Heart left ventricle (tissue), 16 donors: ENCODE measurements around the gene IL25. TPM values are rescaled to one million over a fixed set of nuclear protein-coding genes. Genes with fewer than 3 reads are reported as not detected.
A peak's percentile ranks its signal among the peaks of the same experiment; 100 is the strongest.
"Not testable (repeated sequence)": the region's sequence is repeated elsewhere in the genome, so short reads cannot be mapped to it uniquely, and the experiment has no call there.

ENCODE experiments used
- ATAC-seq, 4 donors: fragments of 200-7000 bp; cut with Tn5 transposase; one replicate each; pipeline ENCODE4 v1.9.1; 2020 to 2022; ENCODE audit warnings: moderate library complexity in 4 of 4, mild to moderate bottlenecking in 3 of 4, moderate number of reproducible peaks in 1 of 4
- DNase-seq, 5 donors: peaks; one replicate each; pipeline ENCODE4 v3.0.0-alpha.2; 2020
- H3K27ac ChIP-seq, 12 donors: fragments of 200-600 bp; sonication (generic) in 4 of 12; one replicate each; pipeline versions ENCODE4 v1.5.0 to v1.8.0; 2016 to 2022; ENCODE audit warnings: mild to moderate bottlenecking in 2 of 12
- H3K27me3 ChIP-seq, 9 donors: fragments of 200-600 bp; sonication (generic) in 2 of 9; one replicate each; pipeline versions ENCODE4 v1.5.1 to v1.8.0; 2016 to 2022; ENCODE audit warnings: mild to moderate bottlenecking in 3 of 9
- H3K36me3 ChIP-seq, 9 donors: fragments of 200-600 bp; sonication (generic) in 2 of 9; one replicate each; pipeline versions ENCODE4 v1.5.0 to v1.8.0; 2018 to 2022; ENCODE audit warnings: mild to moderate bottlenecking in 2 of 9
- H3K4me1 ChIP-seq, 12 donors: fragments of 200-600 bp; sonication (generic) in 4 of 12; one replicate each; pipeline versions ENCODE4 v1.5.0 to v1.8.0; 2016 to 2022; ENCODE audit warnings: mild to moderate bottlenecking in 3 of 12
- H3K4me3 ChIP-seq, 12 donors: fragments of 200-600 bp; sonication (generic) in 4 of 12; one replicate each; pipeline versions ENCODE4 v1.5.0 to v1.8.0; 2017 to 2022; ENCODE audit warnings: mild to moderate bottlenecking in 9 of 12, moderate library complexity in 4 of 12
- H3K9me3 ChIP-seq, 12 donors: fragments of 200-600 bp; sonication (generic) in 4 of 12; one replicate each; pipeline versions ENCODE4 v1.5.0 to v1.8.0; 2016 to 2022; ENCODE audit warnings: mild to moderate bottlenecking in 1 of 12
- POLR2A ChIP-seq, 2 donors: fragments of 450-650 bp; IDR thresholded peaks; one replicate each; pipeline ENCODE4 v1.6.1; 2017; ENCODE audit warnings: antibody characterized with exemption in 2 of 2, mild to moderate bottlenecking in 2 of 2, moderate library complexity in 2 of 2
- WGBS, 4 donors: extraction: QIAGEN DNeasy Blood & Tissue Kit in 2 of 4; methylation state at CpG; one replicate each; pipeline versions ENCODE4 v1.1.5 to v1.1.7; 2013 to 2018; 5-methylcytosine and 5-hydroxymethylcytosine counted together
- intact Hi-C, 10 donors: fragments of 100-400 bp; cut with DNase I; formaldehyde crosslinking; loops; one replicate each; pipeline versions ENCODE4 v1.11.1 to v1.14.2; 2022
- microRNA counts, 2 donors: library from miRNA; unstranded; fragments of <30 nt; microRNA quantifications; one replicate each; lab custom pipeline; 2016
- microRNA-seq, 4 donors: library from miRNA; unstranded; fragments of <30 nt; microRNA quantifications; one replicate each; pipeline versions ENCODE4 to v1.2.0, GENCODE V29; 2017 to 2020
- polyA plus RNA-seq, 2 donors: library from polyadenylated mRNA; stranded (reverse); fragments of 200-250 nt; gene quantifications; one replicate each; pipeline ENCODE4 v1.2.3, GENCODE V29; 2013
- total RNA-seq, 9 donors: library from RNA; depleted of rRNA in 2 of 9; stranded (reverse); fragments of >200 nt in 2 of 9; fragmentation: NEBNext Ultra II Directional in 3 of 9; extraction: Animal tissue kit (Norgen Biotek cat#: 25700) in 3 of 9; gene quantifications; one replicate each; pipeline versions ENCODE4 v1.1.0 to v1.2.4, GENCODE V29; 2016 to 2023
- donor health status: ischemic (EF 13 %, LVEDD 7.1; RV severe dilation, severe dysfunction).
- donor health status: healthy with polysubstance abuse.
- donor health status: DM: no; HTN: yes; CAD: no.
- donor health status: DM: no; HTN: no; CAD: no.
- donor health status: ischemic (EF 25% LVEDD 6.9; RV normal size, moderate dysfunction).
- donor health status: ischemic (EF 25% LVEDD 5.7; RV mildly dilated, moderate dysfunction).
- donor health status: healthy.
- donor health status: DM: yes; HTN: yes; CAD: no.
- donor health status: ischemic (EF 35%, LVEDD 5.7; RV mildly dilated, moderate dysfunction).
- donor health status: nonischemic (EF 11% LVEDD 7.7; RV severe dilation, severe dysfunction).
- donor health status: DM: yes; HTN: yes; CAD: no.
- donor health status: PGD.
- donor health status: ischemic (EF 29% LVEDD 5.4; RV normal size, mild dysfunction).
- donor health status: nonischemic (EF 23%, LVEDD 6.1; RV moderate dilation, normal function).

IL25 gene
- total and polyA plus RNA-seq, 11 donors: 0.29 TPM; not detected in 10

- Histone ChIP-seq H3K4me3 (peak overlapping the region in 1 of 12 donors; percentile 14), H3K36me3 (peaks cover 0 to 67% (median 35%) of the 10 kb centered on the region in 9 donors), H3K4me1 (peaks cover 0 to 12% (median 0%) of the 10 kb centered on the region in 12 donors)
- H3K9me3 ChIP-seq, H3K27me3 ChIP-seq, H3K27ac ChIP-seq, intact Hi-C loops: not testable (repeated sequence)
- 51 to 67% (median 54%) methylated on average over 5 to 6 of the region's 6 CpGs for WGBS, 4 donors
- ATAC-seq (peak in 2 of 4 donors; percentile 0), DNase-seq (peak in 2 of 5 donors; percentile 18 to 20)
- peak in 1 of 2 donors; percentile 5 for TF ChIP-seq POLR2A (IDR thresholded peaks at IDR 0.05)
Measured at GRCh38 chr14:23425798-23426197, 53.2 kb downstream of the IL25 start.

MicroRNAs within 50 kb of the gene (microRNA counts, 767-probe panel; counts per million panel counts)
- microRNA hsa-miR-208a (lab: Ali Mortazavi, UCI) (2,169 to 2,613 counts per million in 2 donors), microRNA hsa-miR-208b (lab: Ali Mortazavi, UCI) (4,514 to 4,984 counts per million in 2 donors)

Small RNA genes within 50 kb of the gene (microRNA-seq; reads per million reads assigned to microRNA genes)
- gene MIR208A: 481 to 2,593 (median 1,750) reads per million in 4 donors
- 10,448 to 50,878 (median 20,055) reads per million in 4 donors for gene MIR208B

Other genes starting within 250 kb of the IL25 start
- 10 to 100 TPM in 6 of 9 donors, 1 to 10 TPM in 3; 8.5 to 34.1 (median 14.2) TPM for gene SLC7A8, start 189.1 kb upstream of the IL25 start, total RNA-seq
- gene SLC7A8, start 189.1 kb upstream of the IL25 start, polyA plus RNA-seq: 10 to 100 TPM in 1 of 2 donors, 1 to 10 TPM in 1; 7.3 to 21.6 TPM
- gene RNF212B, start 134.9 kb upstream of the IL25 start, total RNA-seq: not detected
- not detected for gene RNF212B, start 134.9 kb upstream of the IL25 start, polyA plus RNA-seq
- 10 to 100 TPM in 5 of 9 donors, 1 to 10 TPM in 4; 7.7 to 13.0 (median 10.0) TPM for gene HOMEZ, start 86.7 kb upstream of the IL25 start, total RNA-seq
- gene HOMEZ, start 86.7 kb upstream of the IL25 start, polyA plus RNA-seq: 1 to 10 TPM; 6.2 to 9.2 TPM
- 10 to 100 TPM in 2 of 9 donors, 1 to 10 TPM in 7; 2.9 to 11.4 (median 5.6) TPM for gene PPP1R3E, start 70.0 kb upstream of the IL25 start, total RNA-seq
- gene PPP1R3E, start 70.0 kb upstream of the IL25 start, polyA plus RNA-seq: 10 to 100 TPM in 1 of 2 donors, 1 to 10 TPM in 1; 2.1 to 10.1 TPM
- gene BCL2L2, start 66.0 kb upstream of the IL25 start, total RNA-seq: 10 to 100 TPM; 30.0 to 40.3 (median 36.7) TPM
- 10 to 100 TPM; 16.6 to 52.9 TPM for gene BCL2L2, start 66.0 kb upstream of the IL25 start, polyA plus RNA-seq
- 10 to 100 TPM; 23.7 to 85.1 (median 62.5) TPM for gene PABPN1, start 51.4 kb upstream of the IL25 start, total RNA-seq
- 100 to 1,000 TPM in 1 of 2 donors, 10 to 100 TPM in 1; 48.6 to 102 TPM for gene PABPN1, start 51.4 kb upstream of the IL25 start, polyA plus RNA-seq
- 10 to 100 TPM in 4 of 9 donors, 1 to 10 TPM in 5; 8.5 to 14.9 (median 9.9) TPM for gene SLC22A17, start 19.9 kb upstream of the IL25 start, total RNA-seq
- gene SLC22A17, start 19.9 kb upstream of the IL25 start, polyA plus RNA-seq: 1 to 10 TPM; 7.2 to 9.7 TPM
- gene EFS, start 7.6 kb upstream of the IL25 start, total RNA-seq: 1 to 10 TPM; 1.4 to 5.0 (median 2.3) TPM
- gene EFS, start 7.6 kb upstream of the IL25 start, polyA plus RNA-seq: 1 to 10 TPM; 2.2 to 2.4 TPM
- gene CMTM5, start 4.2 kb downstream of the IL25 start, total RNA-seq: under 1 TPM in 5 of 9 donors, not detected in 4; 0.32 to 0.92 (median 0.64) TPM
- 1 to 10 TPM; 1.6 to 1.8 TPM for gene CMTM5, start 4.2 kb downstream of the IL25 start, polyA plus RNA-seq
- 1,000 to 10,000 TPM in 4 of 9 donors, 100 to 1,000 TPM in 4, 10 to 100 TPM in 1; 76.8 to 4,027 (median 602) TPM for gene MYH6, start 35.5 kb downstream of the IL25 start, total RNA-seq
- gene MYH6, start 35.5 kb downstream of the IL25 start, polyA plus RNA-seq: 1,000 to 10,000 TPM; 1,673 to 5,104 TPM
- over 10,000 TPM in 7 of 9 donors, 1,000 to 10,000 TPM in 2; 6,202 to 23,825 (median 18,310) TPM for gene MYH7, start 62.9 kb downstream of the IL25 start, total RNA-seq
- over 10,000 TPM in 1 of 2 donors, 100 to 1,000 TPM in 1; 727 to 12,111 TPM for gene MYH7, start 62.9 kb downstream of the IL25 start, polyA plus RNA-seq
- gene NGDN, start 96.9 kb downstream of the IL25 start, total RNA-seq: 10 to 100 TPM; 16.5 to 23.4 (median 18.7) TPM
- 10 to 100 TPM; 17.8 to 43.4 TPM for gene NGDN, start 96.9 kb downstream of the IL25 start, polyA plus RNA-seq
- gene ZFHX2, start 179.0 kb downstream of the IL25 start, total RNA-seq: 1 to 10 TPM in 3 of 9 donors, under 1 TPM in 6; 0.47 to 2.3 (median 0.88) TPM
- under 1 TPM; 0.24 to 0.88 TPM for gene ZFHX2, start 179.0 kb downstream of the IL25 start, polyA plus RNA-seq
- gene THTPA, start 183.5 kb downstream of the IL25 start, total RNA-seq: 10 to 100 TPM; 13.0 to 30.9 (median 18.9) TPM
- 10 to 100 TPM in 1 of 2 donors, 1 to 10 TPM in 1; 9.1 to 28.7 TPM for gene THTPA, start 183.5 kb downstream of the IL25 start, polyA plus RNA-seq
- 10 to 100 TPM in 5 of 9 donors, 1 to 10 TPM in 4; 7.2 to 33.8 (median 11.6) TPM for gene AP1G2, start 195.0 kb downstream of the IL25 start, total RNA-seq
- 10 to 100 TPM in 1 of 2 donors, 1 to 10 TPM in 1; 8.8 to 16.6 TPM for gene AP1G2, start 195.0 kb downstream of the IL25 start, polyA plus RNA-seq
- gene JPH4, start 206.0 kb downstream of the IL25 start, total RNA-seq: under 1 TPM in 8 of 9 donors, not detected in 1; 0.10 to 0.59 (median 0.26) TPM
- gene JPH4, start 206.0 kb downstream of the IL25 start, polyA plus RNA-seq: under 1 TPM; 0.12 to 0.23 TPM